Esophagus muscularis mucosa (tissue), 3 donors: ENCODE results near the gene ZNF536.

Experiments
- CTCF ChIP-seq, 3 experiments: fragments of 200-600 bp in 2 of 3; fragments of 450-650 bp in 1 of 3; sonication (generic) in 2 of 3; IDR thresholded peaks; one replicate each; pipeline ENCODE4 v1.5.1; 2017 to 2019; ENCODE audit warnings: antibody characterized with exemption in 3 of 3, mild to moderate bottlenecking in 2 of 3, moderate library complexity in 1 of 3
- POLR2A ChIP-seq: fragments of 450-650 bp; IDR thresholded peaks from one replicate; pipeline ENCODE4 v1.6.1; 2017; ENCODE audit warnings: antibody characterized with exemption, moderate library complexity, mild to moderate bottlenecking, low read depth

GRCh38 chr19:30559446-30559845 is 187.3 kb downstream of the ZNF536 start:
- no peak for TF ChIP-seq CTCF (IDR thresholded peaks at IDR 0.05)
- no peak for TF ChIP-seq POLR2A
